SK-N-SH (cell line): Measurements from ENCODE around the gene CACNA1D. TPM values are rescaled to one million over a fixed set of nuclear protein-coding genes. Genes with fewer than 3 reads are reported as not detected.

Experiments
- CTCF ChIA-PET: fragments of 300-600, 350-600 bp; formaldehyde crosslinking; extraction: SDS; loops from one replicate; lab custom pipeline; 2021; lab: Yijun Ruan, JAX
- POLR2A ChIA-PET: fragments of 350-600 bp; sonication (Branson Sonifier 250); formaldehyde crosslinking; extraction: SDS; loops from one replicate; lab custom pipeline; 2020; ENCODE audit warnings: antibody characterized with exemption, inconsistent platforms; lab: Yijun Ruan, JAX
- DNase-seq: peaks from one replicate; pipeline ENCODE4 v3.0.0; 2012
- H2AFZ ChIP-seq: fragments of 200-600 bp; sonication (generic); 2 replicates; pipeline ENCODE4 v1.8.1; 2016; ENCODE audit warnings: antibody characterized with exemption, mild to moderate bottlenecking, low read depth
- H3F3A ChIP-seq: fragments of 200-600 bp; sonication (generic); replicated peaks from 2 replicates; pipeline ENCODE3; 2016; ENCODE audit warnings: antibody characterized with exemption, mild to moderate bottlenecking; ENCODE audit not compliant: insufficient read depth
- H3K27ac ChIP-seq, 2 experiments: fragments of 200-500 bp in 1 of 2; fragments of 200-600 bp in 1 of 2; sonication (Bioruptor generic) in 1 of 2; sonication (generic), shearing (Covaris generic) in 1 of 2; 2 replicates each; pipeline versions ENCODE4 v1.5.1 to v1.6.1; 2014 to 2016; ENCODE audit warnings: low read depth in 2 of 2, inconsistent platforms in 1 of 2, low read length in 1 of 2, mild to moderate bottlenecking in 1 of 2, mixed read lengths in 1 of 2
- H3K27me3 ChIP-seq: fragments of 200-600 bp; sonication (generic), shearing (Covaris generic); 2 replicates; pipeline ENCODE4 v1.6.1; 2016; ENCODE audit warnings: mixed run types; ENCODE audit not compliant: insufficient read depth
- H3K36me3 ChIP-seq, 2 experiments: fragments of 200-500 bp in 1 of 2; fragments of 200-600 bp in 1 of 2; sonication (Bioruptor generic) in 1 of 2; sonication (generic) in 1 of 2; replicated peaks in 1 of 2; 2 replicates each; pipeline versions ENCODE3 to v1.5.1; 2014 to 2016; ENCODE audit warnings: low read length in 1 of 2, mild to moderate bottlenecking in 1 of 2; ENCODE audit not compliant: insufficient read depth in 2 of 2, control insufficient read depth in 1 of 2
- H3K4me1 ChIP-seq, 2 experiments: fragments of 200-500 bp in 1 of 2; fragments of 200-600 bp in 1 of 2; sonication (Bioruptor generic) in 1 of 2; sonication (generic), shearing (Covaris generic) in 1 of 2; 2 replicates each; pipeline versions ENCODE4 v1.5.1 to v1.6.1; 2014 to 2016; ENCODE audit warnings: low read depth in 1 of 2, low read length in 1 of 2, mixed run types in 1 of 2; ENCODE audit not compliant: insufficient read depth in 2 of 2, control insufficient read depth in 1 of 2
- H3K4me2 ChIP-seq: fragments of 200-600 bp; sonication (generic), shearing (Covaris generic); 2 replicates; pipeline ENCODE4 v1.6.1; 2017; ENCODE audit warnings: mixed run types
- H3K4me3 ChIP-seq, 2 experiments: fragments of 200-500 bp in 1 of 2; fragments of 200-600 bp in 1 of 2; sonication (Bioruptor generic) in 1 of 2; sonication (generic), shearing (Covaris generic) in 1 of 2; 2 replicates each; pipeline versions ENCODE4 v1.5.1 to v1.8.1; 2014 to 2016; ENCODE audit warnings: low read depth in 2 of 2, inconsistent platforms in 1 of 2, low read length in 1 of 2, mild to moderate bottlenecking in 1 of 2, mixed read lengths in 1 of 2, moderate library complexity in 1 of 2
- H3K79me2 ChIP-seq: fragments of 200-600 bp; sonication (generic); 2 replicates; pipeline ENCODE4 v1.8.1; 2017; ENCODE audit warnings: mild to moderate bottlenecking; ENCODE audit not compliant: insufficient read depth
- H3K9ac ChIP-seq: fragments of 200-600 bp; sonication (generic); 2 replicates; pipeline ENCODE4 v1.6.1; 2017; ENCODE audit warnings: mixed run types
- H3K9me2 ChIP-seq: fragments of 200-600 bp; sonication (generic); 2 replicates; pipeline ENCODE4 v1.6.1; 2017; ENCODE audit warnings: mixed run types
- H3K9me3 ChIP-seq: fragments of 200-600 bp; sonication (generic); 2 replicates; pipeline ENCODE4 v1.6.1; 2017; ENCODE audit warnings: mixed run types, mild to moderate bottlenecking, moderate library complexity
- H4K20me1 ChIP-seq: fragments of 200-600 bp; sonication (generic); 2 replicates; pipeline ENCODE4 v1.6.1; 2017; ENCODE audit warnings: mild to moderate bottlenecking, mixed run types; ENCODE audit not compliant: insufficient read depth
- EP300 ChIP-seq, 2 experiments: IDR thresholded peaks; 2 replicates each; pipeline versions ENCODE4 v1.4.0 to v1.6.1; 2012; ENCODE audit warnings: borderline replicate concordance in 1 of 2, low read depth in 1 of 2, low read length in 1 of 2
- EZH2phosphoT487 ChIP-seq: fragments of 200-600 bp; sonication (generic); IDR thresholded peaks from 2 replicates; pipeline ENCODE4 v1.6.1; 2017; ENCODE audit warnings: low read depth, mixed run types, mild to moderate bottlenecking, antibody characterized with exemption, moderate library complexity, borderline replicate concordance
- FOSL2 ChIP-seq: IDR thresholded peaks from 2 replicates; pipeline ENCODE4 v1.4.0; 2012; ENCODE audit warnings: low read depth, mild to moderate bottlenecking, moderate library complexity, borderline replicate concordance
- NFIC ChIP-seq: IDR thresholded peaks from 2 replicates; pipeline ENCODE4 v1.4.0; 2012; ENCODE audit warnings: borderline replicate concordance
- NRF1 ChIP-seq: IDR thresholded peaks from 2 replicates; pipeline ENCODE4 v1.6.1; 2012; ENCODE audit warnings: low read depth, mild to moderate bottlenecking, low read length
- RAD21 ChIP-seq: IDR thresholded peaks from 2 replicates; pipeline ENCODE4 v1.6.1; 2012; ENCODE audit warnings: mild to moderate bottlenecking, low read length
- RCOR1 ChIP-seq: fragments of 150-350 bp; IDR thresholded peaks from 2 replicates; pipeline ENCODE4 v1.6.1; 2017; ENCODE audit warnings: antibody characterized with exemption, low read length
- RFX5 ChIP-seq: IDR thresholded peaks from 2 replicates; pipeline ENCODE4 v1.6.1; 2012; ENCODE audit warnings: mild to moderate bottlenecking, improper control_type of control experiment, low read length
- SIN3A ChIP-seq: IDR thresholded peaks from 2 replicates; pipeline ENCODE4 v1.6.1; 2012; ENCODE audit warnings: low read depth, mild to moderate bottlenecking, low read length, moderate library complexity, borderline replicate concordance
- TEAD4 ChIP-seq: IDR thresholded peaks from 2 replicates; pipeline ENCODE4 v1.4.0; 2012; ENCODE audit warnings: mild to moderate bottlenecking, borderline replicate concordance; ENCODE audit not compliant: insufficient read depth
- YY1 ChIP-seq: IDR thresholded peaks from 2 replicates; pipeline ENCODE4 v1.4.0; 2012; ENCODE audit warnings: low read depth, mild to moderate bottlenecking
- WGBS: methylation state at CpG from one replicate; pipeline ENCODE4 v1.1.6; 2017; ENCODE audit warnings: low lambda C conversion rate; 5-methylcytosine and 5-hydroxymethylcytosine counted together
- polyA plus RNA-seq, 3 experiments: library from polyadenylated mRNA; depleted of rRNA; stranded (reverse); fragments of >200 nt; gene quantifications; 2 replicates each; pipeline ENCODE4 v1.2.3, GENCODE V29; 2012
- TF ChIP-seq, protein P1 (sequence below): fragments of 150-350 bp; IDR thresholded peaks from 2 replicates; pipeline ENCODE4 v1.6.1; 2016; ENCODE audit warnings: mild to moderate bottlenecking, low read depth, low read length
- TF ChIP-seq, protein P2 (sequence below): IDR thresholded peaks from 2 replicates; pipeline ENCODE4 v1.4.0; 2012; ENCODE audit warnings: low read depth, borderline replicate concordance

Gene CACNA1D
- polyA plus RNA-seq, 1 of the 3 experiments (the other 2 are of a cell fraction): 0.12 TPM

DNA sequence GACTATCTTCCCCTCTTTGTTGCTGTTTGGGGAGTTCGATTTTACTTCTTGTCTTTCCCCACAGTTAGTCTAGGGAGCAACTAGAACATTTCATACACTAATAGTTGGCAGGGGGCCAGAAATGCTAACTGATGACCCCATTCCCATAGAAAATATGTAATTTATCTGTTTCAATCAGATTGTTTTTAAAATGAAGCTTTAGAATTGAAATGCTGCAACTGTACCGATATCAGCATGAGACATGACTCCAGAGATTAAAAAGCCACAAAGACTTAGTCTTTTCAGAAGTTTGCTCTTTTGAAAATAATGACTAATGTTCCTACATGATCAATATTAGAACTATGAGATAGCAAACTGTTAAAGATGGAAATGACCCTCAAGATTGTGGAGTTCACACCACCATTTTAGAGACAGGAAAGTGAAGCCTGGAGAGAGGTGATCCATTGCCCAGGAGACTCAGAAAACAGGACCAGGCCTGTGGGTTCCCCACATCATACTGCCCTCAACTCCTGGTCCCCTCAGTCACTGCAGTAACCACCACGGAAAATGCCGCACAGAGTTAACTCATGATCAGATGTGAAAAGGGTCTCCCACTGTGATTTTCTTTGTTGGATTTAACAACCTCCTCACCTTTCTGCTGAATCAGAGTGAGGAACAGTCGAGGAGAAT, 221.5 kb downstream of the CACNA1D start:
- no peak overlapping the region for H3K4me2 ChIP-seq
- H3K9me2 ChIP-seq: no peaks in the 10 kb centered on the region
- H4K20me1 ChIP-seq: no peaks in the 10 kb centered on the region
- no peak for DNase-seq
- H3K79me2 ChIP-seq: no peaks in the 10 kb centered on the region
- no peaks in the 10 kb centered on the region for H3K9me3 ChIP-seq
- peak overlapping the region in 1 of 2 experiments; percentile 12; a peak in 1 of 4 replicates for H3K27ac ChIP-seq
- no peak for TF ChIP-seq RFX5
- no peak for TF ChIP-seq RCOR1
- TF ChIP-seq SIN3A: no peak
- TF ChIP-seq RAD21: no peak
- no peak for TF ChIP-seq EP300 (IDR thresholded peaks at IDR 0.05; ENCODE audit: borderline replicate concordance in 1 of 2, low read depth in 1 of 2, low read length in 1 of 2)
- TF ChIP-seq, protein P1, sequence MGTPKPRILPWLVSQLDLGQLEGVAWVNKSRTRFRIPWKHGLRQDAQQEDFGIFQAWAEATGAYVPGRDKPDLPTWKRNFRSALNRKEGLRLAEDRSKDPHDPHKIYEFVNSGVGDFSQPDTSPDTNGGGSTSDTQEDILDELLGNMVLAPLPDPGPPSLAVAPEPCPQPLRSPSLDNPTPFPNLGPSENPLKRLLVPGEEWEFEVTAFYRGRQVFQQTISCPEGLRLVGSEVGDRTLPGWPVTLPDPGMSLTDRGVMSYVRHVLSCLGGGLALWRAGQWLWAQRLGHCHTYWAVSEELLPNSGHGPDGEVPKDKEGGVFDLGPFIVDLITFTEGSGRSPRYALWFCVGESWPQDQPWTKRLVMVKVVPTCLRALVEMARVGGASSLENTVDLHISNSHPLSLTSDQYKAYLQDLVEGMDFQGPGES: no peak
- no peak; the same call in 1 of the 2 replicates for TF ChIP-seq NFIC
- no peak for TF ChIP-seq NRF1
- H3K9ac ChIP-seq: no peak overlapping the region
- WGBS: 71% methylated on average over 5 of the region's 5 CpGs
- H3K27me3 ChIP-seq: no peaks in the 10 kb centered on the region
- no peaks in the 10 kb centered on the region for H3K36me3 ChIP-seq
- H3F3A ChIP-seq: peaks cover 3% of the 10 kb centered on the region
- peak overlapping the region; percentile 23; the same call in 1 of the 2 replicates for H2AFZ ChIP-seq
- peaks cover 0 to 6% of the 10 kb centered on the region in 2 experiments; a peak in 1 of 4 replicates for H3K4me1 ChIP-seq
- ChIA-PET POLR2A (no interaction called here), CTCF (interaction anchor here (0.9 to 1.8 kb wide), 2 partner anchors 341 to 352 kb away, joined by 3 to 4 read pairs; no protein-coding TSS in a partner anchor)
- no peak overlapping the region for H3K4me3 ChIP-seq

DNA sequence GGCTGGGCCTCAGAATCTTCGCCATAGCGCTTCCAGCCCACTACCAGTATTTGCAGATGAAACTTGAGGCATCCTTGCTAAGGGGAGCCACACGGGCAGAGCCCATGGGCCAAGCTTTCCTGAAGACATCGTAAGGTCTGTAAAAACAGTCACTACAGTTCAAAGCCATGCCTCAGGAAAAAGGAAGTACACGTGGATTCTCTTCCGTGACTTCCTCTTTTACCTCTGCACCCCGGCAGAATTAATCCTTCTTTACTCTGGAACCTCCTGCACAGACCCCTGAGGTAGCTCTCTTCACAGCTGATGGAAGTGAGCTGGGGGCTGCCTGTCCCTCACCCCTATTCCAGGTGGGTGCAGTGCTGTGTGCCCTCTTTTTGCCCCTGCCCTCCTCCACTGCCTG, 222.6 kb downstream of the CACNA1D start:
- POLR2A ChIA-PET: no interaction called here
- no peak overlapping the region for H2AFZ ChIP-seq
- H3F3A ChIP-seq: peaks cover 3% of the 10 kb centered on the region
- no peaks in the 10 kb centered on the region for H3K36me3 ChIP-seq
- no peaks in the 10 kb centered on the region for H3K9me2 ChIP-seq
- H3K9me3 ChIP-seq: no peaks in the 10 kb centered on the region
- no peaks in the 10 kb centered on the region for H3K79me2 ChIP-seq
- 77% methylated on average over 7 of the region's 7 CpGs for WGBS
- H3K27ac ChIP-seq: no peak overlapping the region
- TF ChIP-seq TEAD4: no peak
- TF ChIP-seq RAD21: no peak
- TF ChIP-seq NRF1: no peak
- TF ChIP-seq, all 33 proteins: peak for 0
- Histone ChIP-seq H3K4me2 (no peak overlapping the region), H3K9ac (no peak overlapping the region), H4K20me1 (no peaks in the 10 kb centered on the region), H3K27me3 (no peaks in the 10 kb centered on the region), H3K4me1 (peaks cover 0 to 6% of the 10 kb centered on the region in 2 experiments; a peak in 1 of 4 replicates), H3K4me3 (no peak overlapping the region)
- CTCF ChIA-PET: no interaction called here
- no peak for DNase-seq

DNA sequence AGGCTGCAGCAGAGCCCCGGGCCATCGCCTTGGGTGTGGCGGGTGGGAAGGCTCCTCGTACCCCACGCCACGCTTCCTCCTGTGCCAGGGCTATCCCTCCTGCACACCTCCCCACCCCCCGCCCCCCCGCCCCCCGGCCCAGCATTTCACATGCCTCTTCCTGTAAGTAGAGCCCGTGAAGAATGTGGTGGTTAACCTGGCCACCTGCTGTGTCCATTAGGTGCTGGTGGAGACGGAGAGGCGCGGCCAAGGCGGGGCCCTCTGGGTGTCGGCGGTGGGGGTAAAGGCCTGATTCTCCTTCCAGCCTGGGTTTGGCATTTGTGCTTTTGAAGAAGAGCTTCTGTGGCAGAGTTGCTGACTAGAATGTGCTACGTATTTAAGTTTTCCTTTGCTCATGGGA, 224.1 kb downstream of the CACNA1D start:
- Histone ChIP-seq H3K4me1 (peaks cover 0 to 3% of the 10 kb centered on the region in 2 experiments; a peak in 1 of 4 replicates), H3F3A (peaks cover 3% of the 10 kb centered on the region), H2AFZ (no peak overlapping the region), H3K27me3 (no peaks in the 10 kb centered on the region), H3K27ac (no peak overlapping the region), H3K9me3 (no peaks in the 10 kb centered on the region), H3K79me2 (no peaks in the 10 kb centered on the region), H3K4me2 (no peak overlapping the region), H4K20me1 (no peaks in the 10 kb centered on the region), H3K36me3 (no peaks in the 10 kb centered on the region), H3K4me3 (no peak overlapping the region), H3K9ac (no peak overlapping the region), H3K9me2 (no peaks in the 10 kb centered on the region)
- TF ChIP-seq, protein P2, sequence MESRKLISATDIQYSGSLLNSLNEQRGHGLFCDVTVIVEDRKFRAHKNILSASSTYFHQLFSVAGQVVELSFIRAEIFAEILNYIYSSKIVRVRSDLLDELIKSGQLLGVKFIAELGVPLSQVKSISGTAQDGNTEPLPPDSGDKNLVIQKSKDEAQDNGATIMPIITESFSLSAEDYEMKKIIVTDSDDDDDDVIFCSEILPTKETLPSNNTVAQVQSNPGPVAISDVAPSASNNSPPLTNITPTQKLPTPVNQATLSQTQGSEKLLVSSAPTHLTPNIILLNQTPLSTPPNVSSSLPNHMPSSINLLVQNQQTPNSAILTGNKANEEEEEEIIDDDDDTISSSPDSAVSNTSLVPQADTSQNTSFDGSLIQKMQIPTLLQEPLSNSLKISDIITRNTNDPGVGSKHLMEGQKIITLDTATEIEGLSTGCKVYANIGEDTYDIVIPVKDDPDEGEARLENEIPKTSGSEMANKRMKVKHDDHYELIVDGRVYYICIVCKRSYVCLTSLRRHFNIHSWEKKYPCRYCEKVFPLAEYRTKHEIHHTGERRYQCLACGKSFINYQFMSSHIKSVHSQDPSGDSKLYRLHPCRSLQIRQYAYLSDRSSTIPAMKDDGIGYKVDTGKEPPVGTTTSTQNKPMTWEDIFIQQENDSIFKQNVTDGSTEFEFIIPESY: no peak
- TF ChIP-seq EZH2phosphoT487 (no peak), FOSL2 (no peak), YY1 (no peak)
- no peak for DNase-seq
- CTCF ChIA-PET: interaction anchor here (3.4 kb wide), 1 partner anchor 8 kb away, joined by 16 read pairs; no protein-coding TSS in a partner anchor
- 78% methylated on average over 17 of the region's 17 CpGs for WGBS
- POLR2A ChIA-PET: no interaction called here
